Raji (cell line): Measurements from ENCODE around the gene HIPK2.

ENCODE experiments used
- POLR2A ChIP-seq: IDR thresholded peaks from 2 replicates; pipeline ENCODE4 v1.6.1; 2011; ENCODE audit warnings: low read depth, low read length, control low read depth; ENCODE audit not compliant: insufficient read depth

Gene HIPK2

GRCh38 chr7:139703487-139704307, 74.1 kb downstream of the HIPK2 start:
- TF ChIP-seq POLR2A: no peak

- TF ChIP-seq POLR2A: no peak
Observed at GRCh38 chr7:139702811-139703486, 74.8 kb downstream of the HIPK2 start.

GRCh38 chr7:139702313-139702731, 75.5 kb downstream of the HIPK2 start:
- TF ChIP-seq POLR2A: no peak

GRCh38 chr7:139701908-139702307, 75.9 kb downstream of the HIPK2 start:
- no peak for TF ChIP-seq POLR2A

- no peak for TF ChIP-seq POLR2A
Observed at GRCh38 chr7:139700505-139701235, 77.1 kb downstream of the HIPK2 start.

- no peak for TF ChIP-seq POLR2A
Observed at GRCh38 chr7:139699640-139700504, 77.9 kb downstream of the HIPK2 start.

GRCh38 chr7:139698844-139699243, 79.0 kb downstream of the HIPK2 start:
- no peak for TF ChIP-seq POLR2A

GRCh38 chr7:139698278-139698677, 79.5 kb downstream of the HIPK2 start:
- TF ChIP-seq POLR2A: no peak

- TF ChIP-seq POLR2A: no peak
Observed at GRCh38 chr7:139697056-139697455, 80.7 kb downstream of the HIPK2 start.

- no peak for TF ChIP-seq POLR2A
Observed at GRCh38 chr7:139696552-139696951, 81.2 kb downstream of the HIPK2 start.

- no peak for TF ChIP-seq POLR2A
Observed at GRCh38 chr7:139695588-139695987, 82.2 kb downstream of the HIPK2 start.

GRCh38 chr7:139695051-139695450, 82.7 kb downstream of the HIPK2 start:
- no peak for TF ChIP-seq POLR2A

GRCh38 chr7:139694389-139694676, 83.5 kb downstream of the HIPK2 start:
- no peak for TF ChIP-seq POLR2A

- TF ChIP-seq POLR2A: no peak
Observed at GRCh38 chr7:139693651-139694388, 84.0 kb downstream of the HIPK2 start.

GRCh38 chr7:139692723-139693122, 85.1 kb downstream of the HIPK2 start:
- no peak for TF ChIP-seq POLR2A

- no peak for TF ChIP-seq POLR2A
Observed at GRCh38 chr7:139691253-139691781, 86.5 kb downstream of the HIPK2 start.
